MM.1S (cell line): ENCODE results near the gene PDE4B.

Source experiments
- CTCF ChIP-seq: fragments of 300-600 bp; sonication (generic); IDR thresholded peaks from 2 replicates; pipeline ENCODE4 v1.5.1; 2016; ENCODE audit warnings: antibody characterized with exemption, low read length, mixed read lengths
- EZH2 ChIP-seq: fragments of 300-600 bp; sonication (generic); optimal IDR thresholded peaks from 2 replicates; pipeline ENCODE3; 2017; ENCODE audit warnings: low read depth, mild to moderate bottlenecking, antibody characterized with exemption, low read length, mixed read lengths
- EZH2phosphoT487 ChIP-seq: fragments of 300-600 bp; sonication (generic); IDR thresholded peaks from 2 replicates; pipeline ENCODE4 v1.6.1; 2018; ENCODE audit warnings: antibody characterized with exemption, low read length

- TF ChIP-seq CTCF: no peak
- no peak for TF ChIP-seq EZH2
- no peak for TF ChIP-seq EZH2phosphoT487
Measured at GRCh38 chr1:66176012-66176715, 383.5 kb downstream of the PDE4B start.
